ENCODE data around the gene HECTD2. TPM values are rescaled to one million over a fixed set of nuclear protein-coding genes. Genes with fewer than 3 reads are reported as not detected.
A peak's percentile ranks its signal among the peaks of the same experiment; 100 is the strongest.

Gene HECTD2
- total RNA-seq, 1 donor from 2014 or later = 22.1 TPM

DNA sequence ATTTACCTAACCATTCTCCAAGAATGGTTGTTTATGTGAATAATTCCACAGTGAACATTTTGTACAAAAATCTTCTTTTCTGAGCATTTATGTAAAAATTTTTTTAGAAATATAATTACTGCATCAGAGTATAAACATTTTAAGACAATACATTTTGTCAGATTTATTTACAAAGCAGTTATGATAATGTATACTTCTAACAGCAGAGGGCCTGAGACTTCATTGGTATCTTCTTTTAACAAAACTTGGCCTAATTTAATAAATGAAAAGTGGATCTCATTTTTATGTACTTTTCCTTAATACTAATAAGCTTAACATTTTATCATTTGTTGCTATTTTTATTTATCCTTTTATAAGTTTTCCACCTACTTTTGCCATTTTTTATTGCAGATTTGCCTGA is 69.4 kb downstream of the HECTD2 start:
- peaks cover 10% of the 10 kb centered on the region for H3K4me1 Mint-ChIP-seq (ENCODE audit: unreplicated experiment)
- no peaks in the 10 kb centered on the region for H3K27me3 Mint-ChIP-seq (ENCODE audit: unreplicated experiment)
- no peaks in the 10 kb centered on the region for H3K9me3 Mint-ChIP-seq (ENCODE audit: unreplicated experiment)
- H3K4me3 Mint-ChIP-seq (ENCODE audit: unreplicated experiment) = no peak overlapping the region
- peaks cover 12% of the 10 kb centered on the region for H3K36me3 Mint-ChIP-seq (ENCODE audit: unreplicated experiment)
- TF ChIP-seq CTCF (IDR thresholded peaks at IDR 0.05) = no peak
- no peak overlapping the region for H3K27ac Mint-ChIP-seq (ENCODE audit: unreplicated experiment)
- no peak for DNase-seq (ENCODE audit: extremely low spot score, unreplicated experiment)

DNA sequence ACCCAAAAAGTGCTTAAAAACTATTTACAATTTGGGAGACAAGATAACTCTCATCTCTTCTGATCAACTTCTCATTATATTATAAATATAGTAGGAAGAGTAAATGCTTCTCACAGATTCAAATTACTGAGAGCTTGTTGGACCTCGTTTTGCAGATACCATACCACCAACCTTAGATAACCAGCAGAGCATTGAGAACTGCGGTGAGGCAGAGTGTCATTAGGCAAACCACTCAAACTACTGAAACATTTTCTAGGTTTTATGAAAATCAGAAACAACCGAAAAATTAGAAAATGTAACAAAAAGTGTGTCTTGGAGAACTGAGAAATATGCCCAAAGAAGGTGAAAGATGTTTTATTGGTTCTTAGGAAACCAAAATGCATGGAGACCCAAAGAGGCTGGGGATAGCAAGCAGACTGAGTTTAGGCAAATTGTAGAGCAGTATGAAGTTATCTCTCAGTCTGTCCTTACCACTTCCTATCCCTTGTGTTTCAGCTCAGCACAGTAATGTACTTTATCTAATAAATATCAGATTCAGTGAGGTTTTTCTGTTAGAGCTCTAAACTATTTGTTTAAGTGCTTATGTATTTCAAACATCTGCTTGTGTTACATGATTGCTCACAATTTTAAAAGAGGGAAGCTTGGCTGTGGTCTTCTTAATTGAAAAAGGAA is 77.9 kb downstream of the HECTD2 start:
- peaks cover 29% of the 10 kb centered on the region for H3K36me3 Mint-ChIP-seq (ENCODE audit: unreplicated experiment)
- no peak for TF ChIP-seq CTCF (IDR thresholded peaks at IDR 0.05)
- peaks cover 2% of the 10 kb centered on the region for H3K4me1 Mint-ChIP-seq (ENCODE audit: unreplicated experiment)
- H3K27me3 Mint-ChIP-seq (ENCODE audit: unreplicated experiment) = no peaks in the 10 kb centered on the region
- H3K27ac Mint-ChIP-seq (ENCODE audit: unreplicated experiment) = no peak overlapping the region
- H3K9me3 Mint-ChIP-seq (ENCODE audit: unreplicated experiment) = no peaks in the 10 kb centered on the region
- no peak overlapping the region for H3K4me3 Mint-ChIP-seq (ENCODE audit: unreplicated experiment)
- no peak for DNase-seq (ENCODE audit: extremely low spot score, unreplicated experiment)

DNA sequence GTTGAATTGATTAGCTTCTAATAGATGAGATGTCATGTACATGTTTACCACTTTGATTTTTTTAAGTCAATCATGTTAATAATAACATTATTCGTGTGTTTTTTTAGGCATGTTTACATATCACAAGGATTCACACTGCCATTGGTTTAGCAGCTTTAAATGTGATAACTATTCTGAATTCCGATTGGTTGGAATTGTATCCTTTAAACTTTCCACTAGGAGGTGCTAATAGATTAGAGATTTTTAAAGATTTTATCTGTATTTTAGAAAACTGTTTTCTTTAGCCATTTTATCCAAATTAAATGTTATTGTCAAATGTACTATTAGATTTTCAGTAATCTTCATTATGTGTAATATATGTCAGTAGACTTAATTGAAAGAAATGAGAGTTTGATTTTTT is 83.2 kb downstream of the HECTD2 start:
- peaks cover 14% of the 10 kb centered on the region for H3K36me3 Mint-ChIP-seq (ENCODE audit: unreplicated experiment)
- no peak overlapping the region for H3K4me3 Mint-ChIP-seq (ENCODE audit: unreplicated experiment)
- no peaks in the 10 kb centered on the region for H3K27me3 Mint-ChIP-seq (ENCODE audit: unreplicated experiment)
- DNase-seq (ENCODE audit: extremely low spot score, unreplicated experiment) = no peak
- peaks cover 14% of the 10 kb centered on the region for H3K4me1 Mint-ChIP-seq (ENCODE audit: unreplicated experiment)
- no peaks in the 10 kb centered on the region for H3K9me3 Mint-ChIP-seq (ENCODE audit: unreplicated experiment)
- no peak overlapping the region for H3K27ac Mint-ChIP-seq (ENCODE audit: unreplicated experiment)
- TF ChIP-seq CTCF (IDR thresholded peaks at IDR 0.05) = peak; percentile 57

GRCh38 chr10:91495402-91495801 is 85.3 kb downstream of the HECTD2 start:
- Mint-ChIP-seq H3K27me3 (ENCODE audit: unreplicated experiment) (no peaks in the 10 kb centered on the region), H3K9me3 (ENCODE audit: unreplicated experiment) (no peaks in the 10 kb centered on the region), H3K4me3 (ENCODE audit: unreplicated experiment) (no peak overlapping the region), H3K27ac (ENCODE audit: unreplicated experiment) (no peak overlapping the region), H3K36me3 (ENCODE audit: unreplicated experiment) (peaks cover 16% of the 10 kb centered on the region), H3K4me1 (ENCODE audit: unreplicated experiment) (peaks cover 14% of the 10 kb centered on the region)
- TF ChIP-seq CTCF (IDR thresholded peaks at IDR 0.05) = no peak
- DNase-seq (ENCODE audit: extremely low spot score, unreplicated experiment) = no peak

DNA sequence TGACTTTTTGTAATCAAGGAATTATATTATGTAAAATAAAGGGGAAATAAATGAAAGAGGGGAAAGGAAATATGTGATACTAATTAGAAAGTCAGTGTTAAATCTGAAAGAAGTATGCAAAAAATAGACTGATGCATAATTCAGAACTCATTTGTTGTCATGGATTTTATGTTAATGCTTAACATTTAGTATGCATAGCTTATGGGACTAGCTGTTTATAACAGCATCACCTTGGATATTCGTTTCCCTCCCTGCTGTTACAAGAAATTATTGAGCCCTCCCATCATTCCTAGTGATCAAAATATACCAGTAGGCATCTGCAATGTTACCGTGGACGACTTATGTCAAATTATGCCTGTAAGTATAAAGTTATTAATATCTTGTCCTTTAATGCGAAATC is 85.9 kb downstream of the HECTD2 start:
- H3K4me1 Mint-ChIP-seq (ENCODE audit: unreplicated experiment) = peaks cover 14% of the 10 kb centered on the region
- H3K36me3 Mint-ChIP-seq (ENCODE audit: unreplicated experiment) = peaks cover 17% of the 10 kb centered on the region
- no peak overlapping the region for H3K4me3 Mint-ChIP-seq (ENCODE audit: unreplicated experiment)
- no peak overlapping the region for H3K27ac Mint-ChIP-seq (ENCODE audit: unreplicated experiment)
- no peak for TF ChIP-seq CTCF (IDR thresholded peaks at IDR 0.05)
- no peaks in the 10 kb centered on the region for H3K9me3 Mint-ChIP-seq (ENCODE audit: unreplicated experiment)
- no peaks in the 10 kb centered on the region for H3K27me3 Mint-ChIP-seq (ENCODE audit: unreplicated experiment)
- no peak for DNase-seq (ENCODE audit: extremely low spot score, unreplicated experiment)

Measured in osteocyte (in vitro differentiated cells).